ENCODE results near the gene PML. TPM values are rescaled to one million over a fixed set of nuclear protein-coding genes. Genes with fewer than 3 reads are reported as not detected.

Gene PML
- total and polyA plus RNA-seq, 4 donors = 8.2 to 15.2 (median 10.8) TPM

- WGBS = 80% methylated on average over 5 of the region's 5 CpGs
- H3K4me3 ChIP-seq (ENCODE audit: low read depth in 1 of 3, low read length in 3 of 3) = peak overlapping the region in 2 of 3 donors; percentile 18 to 33
- H3K4me1 ChIP-seq (ENCODE audit: control insufficient read depth in 4 of 4, insufficient read depth in 4 of 4, low read length in 3 of 4) = peaks cover 9 to 47% (median 34%) of the 10 kb centered on the region in 4 donors
- no peak for DNase-seq (ENCODE audit: low spot score)
- H3K27me3 ChIP-seq (ENCODE audit: control insufficient read depth in 4 of 4, insufficient read depth in 4 of 4, low read length in 3 of 4) = no peaks in the 10 kb centered on the region
- TF ChIP-seq ATF3 (IDR thresholded peaks at IDR 0.05) (no peak), TAF1 (conservative IDR thresholded peaks at IDR 0.05) (no peak), FOXA1 (IDR thresholded peaks at IDR 0.05) (no peak)
- H3K9me3 ChIP-seq (ENCODE audit: control insufficient read depth in 4 of 4, low read length in 3 of 4) = no peaks in the 10 kb centered on the region
- no peak overlapping the region for H3K9ac ChIP-seq (ENCODE audit: low read depth in 1 of 2, low read length in 2 of 2)
- H3K27ac ChIP-seq (ENCODE audit: low read depth in 1 of 2, low read length in 2 of 2) = peak overlapping the region; percentile 2 to 14
- H3K36me3 ChIP-seq (ENCODE audit: control insufficient read depth in 4 of 4, insufficient read depth in 3 of 4, low read depth in 1 of 4, low read length in 3 of 4) = peaks cover 0 to under 1% (median 0%) of the 10 kb centered on the region in 4 donors
Observed at GRCh38 chr15:73992594-73992898, 2.0 kb upstream of the PML start.

- Histone ChIP-seq H3K4me1 (ENCODE audit: control insufficient read depth in 4 of 4, insufficient read depth in 4 of 4, low read length in 3 of 4) (peaks cover 9 to 55% (median 38%) of the 10 kb centered on the region in 4 donors), H3K27me3 (ENCODE audit: control insufficient read depth in 4 of 4, insufficient read depth in 4 of 4, low read length in 3 of 4) (no peaks in the 10 kb centered on the region), H3K27ac (ENCODE audit: low read depth in 1 of 2, low read length in 2 of 2) (peak overlapping the region in 1 of 2 donors; percentile 10), H3K9me3 (ENCODE audit: control insufficient read depth in 4 of 4, low read length in 3 of 4) (no peaks in the 10 kb centered on the region), H3K9ac (ENCODE audit: low read depth in 1 of 2, low read length in 2 of 2) (no peak overlapping the region), H3K36me3 (ENCODE audit: control insufficient read depth in 4 of 4, insufficient read depth in 3 of 4, low read depth in 1 of 4, low read length in 3 of 4) (peaks cover 0 to 6% (median 2%) of the 10 kb centered on the region in 4 donors), H3K4me3 (ENCODE audit: low read depth in 1 of 3, low read length in 3 of 3) (no peak overlapping the region)
- no peak for TF ChIP-seq FOXA1 (IDR thresholded peaks at IDR 0.05)
- no peak for TF ChIP-seq GABPA (IDR thresholded peaks at IDR 0.05 in 1 of 2, conservative IDR thresholded peaks at IDR 0.05 in 1 of 2)
- WGBS = 98% methylated on average over 10 of the region's 10 CpGs
- no peak for DNase-seq (ENCODE audit: low spot score)
Observed at GRCh38 chr15:73993211-73993994, 1.1 kb upstream of the PML start.

GRCh38 chr15:73994912-73995622 lies 551 bp downstream of the PML start:
- 2% methylated on average over 18 of the region's 18 CpGs for WGBS
- no peak for DNase-seq (ENCODE audit: low spot score)

More at GRCh38 chr15:73994912-73995622, 551 bp downstream of the PML start:
- H3K4me1 ChIP-seq (ENCODE audit: control insufficient read depth in 4 of 4, insufficient read depth in 4 of 4, low read length in 3 of 4) = peaks cover 9 to 57% (median 38%) of the 10 kb centered on the region in 4 donors
- peaks cover 0 to 11% (median 7%) of the 10 kb centered on the region in 4 donors for H3K36me3 ChIP-seq (ENCODE audit: control insufficient read depth in 4 of 4, insufficient read depth in 3 of 4, low read depth in 1 of 4, low read length in 3 of 4)
- no peaks in the 10 kb centered on the region for H3K9me3 ChIP-seq (ENCODE audit: control insufficient read depth in 4 of 4, low read length in 3 of 4)
- no peaks in the 10 kb centered on the region for H3K27me3 ChIP-seq (ENCODE audit: control insufficient read depth in 4 of 4, insufficient read depth in 4 of 4, low read length in 3 of 4)
- H3K27ac ChIP-seq (ENCODE audit: low read depth in 1 of 2, low read length in 2 of 2) = peak overlapping the region; percentile 86 to 95
- H3K4me3 ChIP-seq (ENCODE audit: low read depth in 1 of 3, low read length in 3 of 3) = peak overlapping the region; percentile 63 to 98 (median 93)
- peak overlapping the region; percentile 24 to 97 for H3K9ac ChIP-seq (ENCODE audit: low read depth in 1 of 2, low read length in 2 of 2)
- TF ChIP-seq ZBTB33 (IDR thresholded peaks at IDR 0.05) (no peak), FOXA2 (IDR thresholded peaks at IDR 0.05) (no peak), GABPA (IDR thresholded peaks at IDR 0.05 in 1 of 2, conservative IDR thresholded peaks at IDR 0.05 in 1 of 2) (no peak), EGR1 (IDR thresholded peaks at IDR 0.05; ENCODE audit: low read depth in 2 of 2) (no peak), CTCF (IDR thresholded peaks at IDR 0.05; ENCODE audit: low read depth, low read length, missing input control) (no peak), NR2F2 (IDR thresholded peaks at IDR 0.05) (no peak), FOXA1 (IDR thresholded peaks at IDR 0.05) (no peak)

Measured in liver (tissue), 9 donors.